GM19025 (cell line): ENCODE measurements around the gene NR5A2.

Source experiments
- ATAC-seq: cut with Tn5 transposase; IDR thresholded peaks from one replicate; pipeline ENCODE4 v1.9.1; 2021; ENCODE audit warnings: mild to moderate bottlenecking, low read depth, moderate library complexity; ENCODE audit not compliant: unreplicated experiment

The NR5A2 gene

DNA sequence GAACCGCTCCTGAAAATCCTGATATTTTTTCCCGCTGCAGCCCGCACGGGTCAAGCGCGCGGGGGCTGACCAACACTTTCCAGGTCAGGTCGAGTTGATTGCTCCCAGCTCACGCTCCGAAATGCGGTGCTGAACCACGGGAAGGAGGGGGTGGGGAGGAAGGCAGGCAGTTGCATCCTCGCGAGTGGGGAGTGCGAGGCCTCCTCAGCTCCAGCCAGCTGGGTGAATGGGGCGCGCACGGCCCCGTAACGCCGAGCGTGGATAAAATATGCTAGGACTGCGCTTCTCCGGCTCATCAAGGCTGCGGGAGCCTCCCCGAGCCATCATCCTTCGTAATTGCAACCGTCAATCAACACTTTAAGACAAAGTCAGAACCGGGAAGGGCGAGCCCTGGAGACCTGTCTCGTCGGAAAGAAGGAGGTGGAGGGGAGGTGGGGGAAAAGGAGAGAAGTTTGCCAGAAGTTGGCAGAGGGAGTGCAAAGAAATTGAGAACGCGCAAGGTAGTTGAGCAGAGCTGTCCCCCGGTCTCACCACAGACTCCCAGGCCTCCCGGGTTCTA is 8.0 kb downstream of the NR5A2 start:
- no peak for ATAC-seq

DNA sequence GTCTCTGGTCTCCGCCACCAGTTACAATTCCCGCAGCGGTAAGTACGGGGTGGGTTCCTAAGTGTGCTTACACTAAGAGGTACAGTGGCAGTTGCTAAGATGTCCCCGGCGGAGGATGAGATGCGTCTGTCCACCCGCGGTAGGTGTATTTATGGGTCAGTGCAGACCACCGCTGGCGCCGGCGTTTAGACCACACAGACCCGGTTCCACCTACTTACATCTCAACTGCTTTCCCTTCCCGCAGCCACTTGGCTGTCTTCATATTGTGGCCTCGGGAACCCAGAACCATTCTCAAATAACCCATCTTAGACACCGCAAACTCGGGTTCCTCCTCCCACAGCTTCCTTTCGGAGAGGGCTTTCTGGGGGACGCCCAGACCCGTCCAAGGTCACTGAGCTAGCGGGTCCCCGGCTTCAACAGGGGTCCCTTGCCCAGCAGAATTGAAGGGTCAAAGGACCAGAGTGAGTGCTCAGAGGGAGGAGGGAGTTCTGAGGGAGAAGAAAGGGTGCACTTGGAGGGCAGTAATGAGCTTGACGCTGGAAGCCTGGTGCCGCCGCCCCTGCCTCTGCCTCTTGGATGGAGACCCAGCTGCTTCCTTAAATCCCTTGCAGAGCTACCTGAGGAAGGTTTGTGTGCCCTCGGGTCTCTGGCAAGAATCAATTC is 8.6 kb downstream of the NR5A2 start:
- no peak for ATAC-seq

DNA sequence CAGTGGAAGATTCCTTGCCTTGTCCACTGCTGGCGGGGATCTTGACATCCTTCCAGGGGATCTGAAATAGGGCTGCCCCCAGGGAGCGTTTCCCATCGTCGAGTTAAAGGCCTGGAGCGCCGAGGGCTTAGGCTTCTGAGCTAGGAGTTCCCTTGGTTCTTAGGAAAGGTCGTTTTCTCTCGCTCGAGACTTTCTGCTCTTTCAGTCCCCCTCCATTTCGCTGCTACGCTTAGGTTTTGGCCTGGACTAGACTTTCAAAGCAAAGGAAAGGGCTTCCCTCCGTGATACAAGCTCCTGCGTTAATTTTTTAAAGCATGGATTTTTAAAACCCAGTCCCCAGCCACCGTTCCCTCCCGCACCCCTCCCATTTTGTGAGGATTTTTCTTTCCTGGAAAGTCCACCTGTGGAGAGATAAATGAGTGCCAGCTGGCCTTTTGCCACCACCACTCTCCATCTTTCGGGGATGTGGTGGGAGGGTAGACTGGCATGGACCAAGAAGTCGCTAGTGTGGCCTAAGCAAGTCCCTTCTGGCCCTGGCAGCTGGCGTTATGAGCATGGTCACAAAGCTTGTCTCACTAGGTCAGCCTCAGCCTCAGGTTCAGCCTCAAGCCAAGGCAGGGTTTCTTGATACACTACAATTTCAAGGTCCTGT is 9.2 kb downstream of the NR5A2 start:
- ATAC-seq = no peak

DNA sequence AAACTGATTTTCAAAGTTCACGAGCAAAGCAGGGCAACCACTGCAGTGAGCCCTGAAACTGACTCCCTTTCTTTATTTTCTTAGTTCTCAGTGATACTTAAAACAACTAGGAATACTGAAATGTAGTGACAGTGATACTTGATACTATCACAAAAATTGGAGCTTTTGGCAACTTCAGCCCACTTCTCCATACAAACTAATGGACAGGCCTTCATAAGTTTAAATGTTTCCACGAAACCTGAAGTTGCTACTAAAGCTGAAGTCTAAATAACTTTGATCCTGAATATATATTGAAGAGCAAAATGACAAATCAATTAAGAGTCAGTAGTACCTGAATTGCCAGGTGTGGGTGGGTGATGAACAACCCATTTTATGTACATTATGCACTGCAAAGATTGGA is 10.0 kb downstream of the NR5A2 start:
- ATAC-seq = no peak

DNA sequence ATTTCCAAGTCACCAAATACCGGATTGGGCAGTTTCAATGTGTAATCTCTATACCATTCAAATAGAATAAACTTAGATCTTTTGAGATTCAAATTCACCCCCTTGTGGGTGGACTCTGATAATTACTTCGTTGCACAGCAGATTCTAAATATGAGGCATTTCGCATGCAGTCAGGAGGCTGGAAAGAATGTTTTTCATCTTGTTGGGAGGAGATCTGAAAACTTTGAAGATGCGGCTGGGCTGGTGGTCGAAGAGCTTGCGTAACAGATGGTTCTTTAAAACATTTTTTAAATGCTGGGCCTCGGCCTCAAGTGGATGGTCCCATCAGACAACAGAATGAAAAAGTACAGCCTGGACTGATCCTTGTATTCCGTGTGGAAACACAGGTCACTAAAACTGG is 10.4 kb downstream of the NR5A2 start:
- ATAC-seq = no peak

DNA sequence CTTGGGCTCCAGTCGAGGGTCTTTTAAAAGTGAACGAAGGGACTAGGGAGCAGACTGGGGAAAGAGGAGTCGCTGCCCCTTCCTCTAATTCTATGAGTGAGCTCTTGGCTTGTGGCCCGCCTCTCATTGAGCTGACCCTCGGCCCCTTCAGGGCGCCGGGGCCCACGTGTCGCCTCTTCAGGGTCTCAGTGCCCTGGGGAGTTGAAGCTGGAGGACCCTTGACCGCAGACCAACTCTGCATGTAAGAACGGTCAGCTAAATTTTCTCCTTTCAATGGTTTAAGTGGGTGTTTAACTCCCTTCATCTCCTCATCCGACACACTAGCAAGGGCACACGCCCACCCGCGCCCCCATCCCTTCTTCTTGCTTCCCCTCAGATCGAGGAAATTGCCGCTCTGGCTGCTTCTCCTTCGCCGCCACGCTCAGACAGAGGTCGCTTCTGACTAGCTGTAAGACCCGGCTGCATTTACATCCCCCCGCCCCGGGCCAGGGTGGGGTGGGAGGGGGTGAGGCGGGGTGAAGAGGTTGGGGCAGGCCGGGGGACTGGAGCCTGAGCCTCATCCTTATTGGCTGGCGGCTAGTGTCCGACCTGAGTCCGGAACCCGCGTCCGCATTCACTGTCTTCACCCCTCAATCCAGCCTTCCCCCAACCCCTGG is 10.9 kb downstream of the NR5A2 start:
- no peak for ATAC-seq

DNA sequence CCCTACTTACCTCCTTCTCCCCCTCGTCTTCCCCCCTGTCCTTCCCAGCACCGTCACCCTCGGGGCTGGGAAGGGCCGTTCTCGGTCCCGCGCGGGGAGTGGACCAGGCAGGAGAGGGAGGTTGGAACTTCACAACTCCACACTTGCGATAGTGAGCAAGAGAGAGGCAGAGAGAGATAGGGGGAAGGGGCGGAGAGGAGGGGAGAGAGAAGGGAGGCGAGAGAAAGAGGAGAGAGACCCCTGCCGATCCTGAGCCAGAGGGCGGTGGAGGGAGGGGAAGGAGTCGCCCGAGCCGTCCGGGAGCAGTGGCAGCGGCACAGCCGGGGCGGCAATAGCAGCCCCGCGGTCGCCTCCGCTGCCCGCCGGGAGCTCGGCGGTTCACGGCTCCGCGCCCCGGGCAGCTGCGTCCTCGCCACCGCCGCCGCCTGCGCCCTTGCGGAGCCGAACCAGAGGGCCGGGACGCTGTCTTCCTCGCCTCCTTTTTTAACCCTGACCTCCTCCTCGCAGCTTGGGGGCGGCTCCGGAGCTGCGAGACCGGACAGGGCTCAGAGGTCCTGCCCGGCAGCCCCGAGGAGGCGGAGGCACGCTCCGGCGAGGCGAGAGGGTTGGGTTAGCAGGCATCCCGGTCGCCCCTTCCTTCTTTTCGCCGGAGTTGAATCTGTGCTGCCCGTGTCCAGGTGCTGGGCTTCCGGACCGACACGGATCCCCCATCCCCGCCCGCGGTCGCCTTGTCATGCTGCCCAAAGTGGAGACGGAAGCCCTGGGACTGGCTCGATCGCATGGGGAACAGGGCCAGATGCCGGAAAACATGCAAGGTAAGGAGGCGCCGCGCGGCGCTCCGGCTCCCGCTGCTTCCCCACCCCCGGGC is 11.7 kb downstream of the NR5A2 start:
- no peak for ATAC-seq

DNA sequence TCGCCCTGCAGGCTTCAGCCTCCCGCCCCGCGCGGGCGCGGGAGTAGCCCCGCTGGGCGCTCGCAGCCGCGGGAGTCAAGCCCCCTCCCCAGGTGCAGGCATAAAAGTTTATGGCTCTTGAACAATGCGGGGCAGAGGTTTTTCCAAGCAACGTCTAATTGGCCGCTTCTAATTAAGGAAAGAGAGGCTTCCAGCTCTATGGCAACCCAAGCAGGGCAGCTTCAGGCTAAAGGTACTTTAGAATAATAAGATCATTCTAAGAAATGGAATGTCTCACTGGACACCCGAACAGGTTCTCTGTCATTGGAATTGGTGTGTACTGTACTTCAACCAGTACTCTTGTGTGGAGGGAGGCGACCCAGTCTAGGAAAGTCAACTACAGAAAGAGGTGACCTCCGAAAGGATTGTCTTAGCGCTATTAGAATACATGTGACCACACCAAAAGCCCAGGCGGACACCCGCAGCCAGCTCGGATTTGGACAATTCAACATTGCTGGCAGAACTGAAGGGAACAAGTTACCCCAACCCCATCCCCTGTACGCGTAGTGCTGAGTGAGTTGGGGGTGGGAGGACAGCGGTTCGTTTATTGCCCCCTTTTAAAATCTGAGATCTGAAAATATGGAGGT is 12.5 kb downstream of the NR5A2 start:
- ATAC-seq = no peak

DNA sequence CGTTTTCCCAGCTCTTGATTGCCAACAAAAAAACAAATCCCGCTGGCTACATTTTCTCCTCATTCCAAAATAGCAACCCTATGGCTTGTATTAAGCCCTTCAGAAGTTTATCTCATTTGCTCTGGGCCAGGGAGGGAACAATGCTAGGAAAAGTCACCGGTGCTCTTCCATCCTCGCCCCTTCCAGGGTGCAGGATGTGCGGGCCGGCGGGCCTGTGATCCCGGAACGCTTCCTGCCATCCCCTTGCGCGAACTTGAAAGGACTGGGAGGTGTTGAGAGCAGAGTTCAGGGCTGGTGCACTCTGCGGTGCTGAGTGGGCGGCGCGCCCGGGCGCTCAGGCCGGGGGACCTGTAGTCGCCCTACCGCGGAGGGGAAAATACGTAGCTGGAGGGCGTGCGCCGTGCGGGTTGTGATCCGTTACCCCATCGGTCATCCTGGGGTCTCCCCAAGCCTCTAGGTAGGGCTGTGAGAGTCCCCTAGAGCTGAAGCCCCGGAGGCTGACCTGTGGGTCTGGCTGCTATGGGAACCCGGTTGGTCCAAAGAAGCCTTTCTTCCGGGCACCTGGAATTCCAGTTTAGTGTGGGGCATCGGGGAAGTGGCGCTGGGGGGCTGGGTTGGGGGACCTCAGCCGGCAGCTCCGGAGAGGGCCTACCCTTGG is 13.1 kb downstream of the NR5A2 start:
- no peak for ATAC-seq

DNA sequence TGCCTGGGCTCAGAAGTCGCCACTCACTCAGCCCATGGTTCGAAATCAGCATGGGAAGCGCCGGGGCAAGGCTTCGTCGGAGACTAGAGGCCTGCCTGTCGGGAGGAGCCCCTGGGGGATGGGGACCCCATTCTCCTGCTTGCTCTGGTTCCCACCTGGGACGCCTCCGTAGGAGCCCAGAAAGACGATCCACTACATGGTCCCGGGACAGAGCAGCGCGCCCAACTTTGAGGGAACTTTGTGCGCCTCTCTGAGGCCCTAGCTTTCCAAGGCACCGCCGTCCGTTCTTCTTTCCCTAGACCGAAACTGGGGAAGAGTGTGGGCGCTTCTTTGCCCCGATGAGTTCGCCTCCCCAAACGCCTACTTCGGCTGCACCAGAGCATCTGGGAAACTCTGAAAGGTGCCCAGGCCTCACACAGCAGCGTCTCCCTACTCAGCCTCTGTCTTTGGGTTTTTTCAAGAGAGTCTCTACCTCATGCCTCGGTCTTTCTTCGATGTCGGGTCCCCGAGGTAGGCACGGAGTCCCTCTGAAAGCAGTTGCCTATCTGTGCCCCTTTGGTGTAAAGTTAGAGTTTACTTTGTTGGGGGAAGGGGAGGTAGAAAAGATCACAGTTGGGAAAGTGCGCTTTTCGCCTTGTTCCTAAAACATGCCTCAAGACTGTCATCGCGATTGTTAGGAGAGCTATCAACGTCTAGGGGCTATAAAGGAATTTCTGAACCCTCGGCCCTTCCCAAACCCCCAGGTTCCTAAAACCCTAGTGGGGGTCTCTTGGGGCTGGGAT is 14.0 kb downstream of the NR5A2 start:
- ATAC-seq = no peak

DNA sequence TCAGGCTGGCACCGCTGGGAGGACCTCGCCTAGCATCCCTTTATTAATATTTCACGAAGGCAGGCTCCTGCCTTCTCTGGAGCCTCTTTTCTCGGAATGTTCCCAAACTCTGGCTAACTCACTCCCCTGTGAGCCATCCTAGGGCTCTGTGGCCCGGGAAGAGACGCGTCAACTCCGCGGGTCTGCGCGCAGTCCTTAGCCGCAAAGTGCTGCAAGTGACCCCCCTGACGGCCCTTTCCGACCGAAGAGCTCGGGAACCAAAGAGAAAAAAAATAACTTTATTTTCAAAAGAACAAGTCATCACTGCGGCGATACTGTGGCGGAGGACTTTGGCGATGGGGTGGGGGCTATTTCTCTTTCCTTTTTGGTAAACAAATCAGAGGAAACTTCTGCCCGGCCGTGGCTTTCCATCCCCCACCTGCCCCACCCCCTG is 14.6 kb downstream of the NR5A2 start:
- ATAC-seq = no peak

DNA sequence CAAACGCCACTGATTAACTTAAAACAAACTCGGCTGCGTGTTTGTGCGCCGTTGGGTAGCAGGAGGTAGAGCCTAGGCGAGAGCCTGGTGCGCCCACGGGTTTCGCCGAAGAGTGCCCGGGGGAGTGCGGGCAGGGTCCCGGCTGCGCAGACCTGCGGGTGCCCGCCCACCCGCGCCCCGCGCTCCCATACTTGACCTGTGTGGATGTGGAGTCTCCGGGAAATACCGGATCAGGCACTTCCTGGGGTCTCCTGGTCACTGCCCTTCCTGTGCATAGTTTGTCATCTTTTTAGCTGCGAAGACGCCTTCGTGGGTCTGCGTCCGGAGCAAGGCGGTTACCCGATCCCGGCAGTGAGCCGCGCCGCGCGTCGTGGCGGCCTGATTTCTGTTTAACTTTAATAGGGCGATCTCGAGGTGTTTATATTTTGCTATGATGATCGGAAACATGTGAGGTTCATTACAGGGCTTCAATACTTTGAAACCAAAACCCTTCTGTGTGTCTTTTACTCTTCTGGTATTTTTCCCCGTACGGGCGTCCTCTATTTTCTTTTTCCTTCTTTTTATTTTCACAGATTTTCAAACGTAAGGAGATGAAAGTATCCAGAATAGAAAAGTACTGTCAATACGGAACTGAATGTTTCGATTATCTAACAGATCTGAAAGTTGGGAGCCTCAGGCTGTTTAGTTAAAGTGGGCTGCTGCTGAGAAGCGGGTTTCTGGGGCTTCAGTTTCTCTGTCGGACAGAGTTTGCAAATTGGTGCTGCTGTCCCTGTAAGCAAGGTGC is 15.2 kb downstream of the NR5A2 start:
- ATAC-seq = no peak

DNA sequence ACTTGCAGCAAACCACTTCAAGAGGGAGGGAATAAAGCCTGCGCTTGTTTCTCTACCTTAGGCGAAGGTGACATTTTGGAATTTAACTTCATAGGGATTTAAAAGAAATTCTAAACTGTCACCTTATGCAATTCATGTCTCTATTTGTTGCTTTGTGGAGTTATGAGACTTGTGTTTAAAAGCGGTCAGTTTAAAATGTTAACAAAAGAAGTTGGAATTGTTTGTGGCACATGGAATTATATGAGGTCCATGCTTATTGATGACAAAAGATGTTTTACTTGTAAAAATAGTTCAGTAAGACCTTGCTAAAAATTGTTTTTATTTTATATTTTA is 15.8 kb downstream of the NR5A2 start:
- ATAC-seq = no peak

DNA sequence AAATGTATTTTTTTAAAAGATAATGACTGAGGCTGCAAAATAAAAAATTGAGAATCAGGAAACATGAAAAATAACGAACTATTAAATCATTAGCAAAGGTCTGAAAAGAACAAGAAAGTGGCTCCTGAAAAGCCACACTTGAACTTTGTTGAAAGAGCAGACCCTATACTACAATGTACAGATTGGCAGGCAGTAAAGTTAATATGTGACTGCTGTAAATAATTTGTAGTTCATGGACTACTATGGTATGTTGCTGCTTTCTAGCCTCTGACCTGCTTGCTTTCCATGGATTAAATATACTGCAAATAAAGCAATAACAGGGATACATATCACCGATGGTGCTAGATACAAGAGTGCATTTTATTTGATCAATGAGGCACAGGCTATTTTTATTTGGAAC is 18.6 kb downstream of the NR5A2 start:
- no peak for ATAC-seq

DNA sequence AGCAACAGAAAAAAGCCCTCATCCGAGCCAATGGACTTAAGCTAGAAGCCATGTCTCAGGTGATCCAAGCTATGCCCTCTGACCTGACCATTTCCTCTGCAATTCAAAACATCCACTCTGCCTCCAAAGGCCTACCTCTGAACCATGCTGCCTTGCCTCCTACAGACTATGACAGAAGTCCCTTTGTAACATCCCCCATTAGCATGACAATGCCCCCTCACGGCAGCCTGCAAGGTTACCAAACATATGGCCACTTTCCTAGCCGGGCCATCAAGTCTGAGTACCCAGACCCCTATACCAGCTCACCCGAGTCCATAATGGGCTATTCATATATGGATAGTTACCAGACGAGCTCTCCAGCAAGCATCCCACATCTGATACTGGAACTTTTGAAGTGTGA is 20.7 kb downstream of the NR5A2 start:
- no peak for ATAC-seq

DNA sequence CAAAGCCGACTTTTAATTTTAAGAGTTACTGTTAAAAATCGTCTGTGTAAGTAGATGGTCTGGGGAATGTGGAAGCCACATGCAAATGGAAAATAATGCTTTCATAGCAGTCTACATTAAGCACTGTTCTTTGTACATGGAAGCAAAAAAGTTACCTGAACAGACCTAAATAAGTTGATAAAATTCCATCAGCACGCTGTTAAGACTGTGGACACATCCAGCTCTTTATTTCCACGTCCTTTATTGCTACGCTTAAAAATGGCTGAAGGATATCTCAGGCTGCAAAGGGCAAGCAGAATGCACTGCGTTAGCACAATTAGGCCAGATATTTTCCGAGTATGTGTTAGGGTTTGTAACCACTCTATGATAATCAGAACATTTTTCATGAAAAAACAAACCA is 22.3 kb downstream of the NR5A2 start:
- no peak for ATAC-seq

DNA sequence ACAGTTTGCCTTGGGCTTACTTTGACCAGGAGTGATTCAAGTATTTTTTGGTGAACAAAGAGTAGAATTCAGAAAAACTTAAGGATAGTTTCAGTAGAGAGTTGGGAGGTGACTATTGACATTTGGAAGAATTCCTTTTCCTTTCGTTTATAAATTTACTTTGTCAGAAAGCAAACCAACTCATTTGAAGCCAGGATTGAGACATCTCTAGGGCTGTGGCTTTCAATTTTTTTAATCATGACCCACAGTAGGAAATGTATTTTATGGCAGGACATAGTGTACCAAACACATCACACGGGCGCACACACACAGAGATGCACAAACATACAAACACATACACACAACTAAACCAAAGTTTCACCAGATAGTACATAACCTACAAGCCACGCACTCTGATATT is 24.1 kb downstream of the NR5A2 start:
- no peak for ATAC-seq

DNA sequence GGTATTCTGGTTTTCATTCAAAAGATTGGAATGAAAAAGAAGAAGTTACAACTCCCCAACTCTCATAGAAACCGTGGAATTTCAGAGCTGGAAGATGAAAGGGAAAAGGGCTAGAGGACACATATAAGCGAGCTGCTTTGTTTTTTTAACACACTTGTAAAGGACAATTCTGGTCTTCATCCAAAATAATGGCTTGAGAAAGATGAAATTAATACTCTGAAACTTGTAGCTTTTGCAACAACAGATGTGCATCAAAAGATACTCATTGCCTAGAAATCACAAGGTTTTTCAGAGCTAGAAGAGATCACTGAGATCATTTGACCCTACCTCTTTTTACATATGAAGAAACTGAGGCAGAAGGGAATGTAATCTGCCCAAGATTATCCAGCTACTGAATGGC is 25.6 kb downstream of the NR5A2 start:
- ATAC-seq = no peak
